Fibroblast of lung (primary cell): ENCODE measurements around the gene ZDHHC8.

Experiments
- EZH2 ChIP-seq: IDR thresholded peaks from 2 replicates; pipeline ENCODE4 v1.5.1; 2012; ENCODE audit warnings: low read length, control low read depth, mild to moderate bottlenecking; ENCODE audit errors: missing control alignments
- TF ChIP-seq, protein P1 (sequence below), 2 donors: IDR thresholded peaks in 1 of 2; conservative IDR thresholded peaks in 1 of 2; 1 replicate in 1 of 2; 2 replicates in 1 of 2; pipeline ENCODE4 v1.5.1; 2011 to 2012; ENCODE audit warnings: low read length in 2 of 2, control low read depth in 1 of 2, inconsistent platforms in 1 of 2, low read depth in 1 of 2, mild to moderate bottlenecking in 1 of 2

DNA sequence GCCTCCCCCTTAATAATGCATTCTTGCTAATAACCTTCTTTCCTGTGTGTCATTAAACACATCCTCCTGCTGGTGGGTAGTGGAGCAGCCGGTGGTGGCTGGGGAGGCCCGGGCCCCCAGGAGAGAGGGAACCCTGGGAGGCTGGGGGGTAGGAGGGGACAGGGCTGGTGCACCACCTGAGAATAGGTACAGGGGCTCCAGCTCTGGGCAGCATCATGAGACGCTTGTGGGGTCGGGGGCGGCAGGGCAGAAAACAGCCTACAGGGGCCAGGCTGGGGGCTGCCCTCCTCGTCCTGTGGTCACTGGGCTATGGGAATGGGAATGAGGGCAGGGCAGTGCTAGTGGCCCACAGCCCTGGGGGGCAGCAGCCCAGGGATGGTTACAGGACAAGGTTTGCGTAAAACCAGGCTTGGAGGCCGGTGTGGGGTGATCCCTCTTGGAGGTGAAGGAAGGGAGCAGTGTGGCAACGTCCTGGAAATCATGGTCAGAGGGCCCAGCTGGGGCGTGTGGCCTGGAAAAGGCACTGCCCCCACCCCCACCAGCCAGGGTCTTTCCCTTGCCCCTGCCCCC lies 37.7 kb downstream of the ZDHHC8 start:
- TF ChIP-seq, protein P1, sequence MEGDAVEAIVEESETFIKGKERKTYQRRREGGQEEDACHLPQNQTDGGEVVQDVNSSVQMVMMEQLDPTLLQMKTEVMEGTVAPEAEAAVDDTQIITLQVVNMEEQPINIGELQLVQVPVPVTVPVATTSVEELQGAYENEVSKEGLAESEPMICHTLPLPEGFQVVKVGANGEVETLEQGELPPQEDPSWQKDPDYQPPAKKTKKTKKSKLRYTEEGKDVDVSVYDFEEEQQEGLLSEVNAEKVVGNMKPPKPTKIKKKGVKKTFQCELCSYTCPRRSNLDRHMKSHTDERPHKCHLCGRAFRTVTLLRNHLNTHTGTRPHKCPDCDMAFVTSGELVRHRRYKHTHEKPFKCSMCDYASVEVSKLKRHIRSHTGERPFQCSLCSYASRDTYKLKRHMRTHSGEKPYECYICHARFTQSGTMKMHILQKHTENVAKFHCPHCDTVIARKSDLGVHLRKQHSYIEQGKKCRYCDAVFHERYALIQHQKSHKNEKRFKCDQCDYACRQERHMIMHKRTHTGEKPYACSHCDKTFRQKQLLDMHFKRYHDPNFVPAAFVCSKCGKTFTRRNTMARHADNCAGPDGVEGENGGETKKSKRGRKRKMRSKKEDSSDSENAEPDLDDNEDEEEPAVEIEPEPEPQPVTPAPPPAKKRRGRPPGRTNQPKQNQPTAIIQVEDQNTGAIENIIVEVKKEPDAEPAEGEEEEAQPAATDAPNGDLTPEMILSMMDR (conservative IDR thresholded peaks at IDR 0.05 in 1 of 2, IDR thresholded peaks at IDR 0.05 in 1 of 2; ENCODE audit: low read depth in 1 of 2, low read length in 2 of 2), result no peak
- TF ChIP-seq EZH2, result no peak
